T-helper 22 cell (primary cell): ENCODE measurements around the gene TNNT3.

ENCODE experiments used
- DNase-seq: peaks from one replicate; pipeline ENCODE4 v3.0.0-alpha.2; 2020; ENCODE audit warnings: low read depth

TNNT3 gene

DNA sequence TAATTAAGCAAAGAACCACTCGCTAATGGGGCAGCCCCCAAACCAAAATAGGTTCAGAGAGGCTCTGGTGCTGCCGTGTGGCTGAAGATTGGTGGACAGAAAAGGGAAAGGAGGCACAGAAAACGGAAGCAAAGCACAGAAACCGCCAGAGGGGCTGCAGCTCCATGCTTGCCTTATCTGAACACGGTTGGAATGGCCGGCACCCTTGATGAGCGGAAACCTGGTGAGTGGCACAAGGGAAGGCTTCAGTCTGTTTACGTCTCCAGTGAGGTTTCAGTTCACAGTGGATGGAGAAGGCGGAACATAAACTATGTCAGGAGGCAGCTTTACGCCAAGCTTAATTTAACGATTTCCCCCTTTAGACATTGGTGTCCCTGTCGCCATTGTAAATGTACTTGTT is 22.6 kb upstream of the TNNT3 start:
- DNase-seq = no peak

DNA sequence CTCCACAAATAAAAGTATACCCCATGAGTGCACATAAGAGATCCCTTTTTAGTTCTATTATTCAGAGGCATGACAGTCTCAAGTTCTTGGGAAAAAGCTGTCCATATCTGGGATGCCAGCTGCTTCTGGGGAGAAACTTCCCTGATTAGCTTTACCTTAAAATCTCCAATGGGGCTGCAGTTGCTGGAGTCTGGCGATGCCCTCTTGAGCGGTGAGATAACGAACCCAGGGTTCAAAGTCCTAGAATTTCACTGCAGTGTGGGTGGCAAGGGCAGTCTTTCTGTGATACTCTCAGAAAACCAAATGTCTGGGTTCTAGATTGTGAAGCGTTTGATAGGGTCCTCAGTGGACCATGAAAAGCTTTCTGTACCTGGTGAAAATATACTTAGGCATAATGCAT is 20.4 kb upstream of the TNNT3 start:
- no peak for DNase-seq

DNA sequence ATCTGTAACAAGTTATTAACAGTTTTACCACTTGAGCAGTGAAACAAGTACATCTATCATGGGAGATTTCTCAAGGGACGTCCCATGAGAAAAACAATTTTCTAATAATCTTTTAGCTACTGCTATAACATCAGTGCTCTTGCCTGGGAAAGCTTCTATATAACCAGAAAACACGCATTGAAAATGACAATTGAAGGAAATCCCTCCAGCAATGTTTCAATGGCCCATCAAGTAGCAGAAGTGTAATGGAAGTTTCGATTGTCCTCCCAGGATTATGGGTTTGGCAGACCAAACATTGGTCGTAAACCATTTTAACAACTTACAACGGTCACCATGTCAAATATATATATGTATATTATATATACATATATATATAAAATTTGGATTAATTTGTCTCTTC is 19.8 kb upstream of the TNNT3 start:
- DNase-seq = no peak

DNA sequence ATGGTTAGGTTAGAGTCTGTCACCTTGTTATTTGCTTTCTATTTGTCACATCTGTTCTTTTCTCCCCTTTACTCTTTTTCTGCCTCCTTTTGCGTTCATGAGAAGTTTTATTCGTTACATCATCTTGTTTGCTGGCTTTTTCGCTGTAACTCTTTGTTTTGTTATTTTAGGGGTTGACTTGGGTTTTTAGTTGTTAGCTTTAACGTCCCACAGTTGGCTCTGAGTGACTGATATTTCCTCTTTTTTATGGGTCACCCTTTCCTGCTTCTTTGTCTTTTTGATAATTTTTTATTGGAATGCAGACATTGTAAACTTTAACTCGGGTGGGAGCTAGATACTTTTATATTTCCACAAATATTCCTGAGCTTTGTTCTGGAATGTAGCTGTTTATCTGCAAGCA is 13.3 kb upstream of the TNNT3 start:
- no peak for DNase-seq

DNA sequence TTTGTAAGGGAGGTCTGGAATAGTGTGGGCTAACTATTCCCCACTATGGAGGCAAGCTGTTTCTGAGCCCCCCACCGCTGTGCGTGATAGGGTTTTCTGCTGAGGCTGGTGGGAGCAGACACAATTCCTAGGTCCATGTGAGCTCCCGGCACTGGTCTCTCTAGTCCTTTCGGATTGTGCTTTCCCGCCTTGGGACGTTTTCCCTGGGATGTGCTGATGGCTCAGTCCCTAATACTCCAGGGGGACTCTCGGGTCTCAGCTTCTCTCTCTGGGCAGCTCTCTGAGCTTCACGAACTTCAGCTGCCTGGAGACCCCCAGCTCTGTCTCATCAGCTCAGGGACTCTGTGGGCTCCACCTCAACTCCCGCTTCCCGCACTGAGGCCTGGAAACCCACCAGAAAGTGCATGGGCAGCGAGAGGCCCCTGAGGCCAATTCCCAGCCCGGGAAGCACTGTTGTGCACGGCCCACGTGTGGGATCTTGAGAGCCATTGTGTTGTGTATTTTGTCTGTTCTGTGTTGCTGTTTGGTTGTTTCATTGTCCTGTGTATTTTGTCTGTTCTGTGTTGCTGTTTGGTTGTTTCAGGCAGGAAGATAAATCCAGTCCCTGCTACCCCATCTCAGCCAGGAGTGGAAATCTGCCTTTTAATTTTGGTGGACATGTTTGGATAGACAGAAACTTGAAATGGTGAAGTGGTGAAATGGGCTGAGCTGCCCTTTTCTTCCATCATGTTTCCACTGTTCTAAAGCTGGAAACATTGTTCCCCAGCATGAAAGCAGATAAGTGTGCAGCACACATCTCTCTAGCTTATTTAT is 12.7 kb upstream of the TNNT3 start:
- DNase-seq = no peak

DNA sequence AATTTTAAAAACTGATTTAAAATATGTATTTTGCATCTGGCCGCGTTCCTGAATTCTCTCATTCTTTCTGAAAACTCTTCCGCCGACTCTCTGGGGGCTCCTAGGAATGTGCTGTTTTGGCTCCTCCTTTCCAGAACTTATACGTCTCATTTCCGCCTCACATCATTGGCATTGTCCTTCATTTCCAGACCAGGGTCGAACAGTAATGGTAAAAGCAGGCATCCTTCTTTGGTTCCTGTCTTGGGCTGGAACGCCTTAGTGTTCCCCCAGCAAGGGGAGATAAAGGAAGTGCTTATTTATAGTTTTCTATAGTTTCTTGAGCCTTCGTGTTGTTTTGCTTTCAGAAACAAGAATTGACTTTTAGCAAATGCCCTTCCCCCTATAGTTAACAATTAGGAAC is 10.9 kb upstream of the TNNT3 start:
- DNase-seq = no peak

DNA sequence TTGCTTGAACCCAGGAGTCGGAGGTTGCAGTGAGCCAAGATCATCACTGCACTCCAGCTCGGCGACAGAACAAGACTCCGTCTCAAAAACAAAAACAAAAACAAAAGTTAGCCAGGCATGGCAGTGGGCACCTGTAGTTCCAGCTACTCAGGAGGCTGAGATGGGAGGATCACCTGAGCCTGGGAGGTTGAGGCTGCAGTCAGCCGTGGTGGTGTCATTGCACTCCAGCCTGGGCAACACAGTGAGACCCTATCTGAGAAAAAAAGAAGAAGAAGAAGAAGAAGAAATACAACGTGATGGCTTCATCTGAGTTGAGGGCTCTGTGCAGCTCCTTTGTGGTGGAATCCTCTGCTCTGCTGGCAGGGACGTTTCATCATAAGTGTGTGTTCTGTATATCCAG is 10.0 kb upstream of the TNNT3 start:
- DNase-seq = no peak

DNA sequence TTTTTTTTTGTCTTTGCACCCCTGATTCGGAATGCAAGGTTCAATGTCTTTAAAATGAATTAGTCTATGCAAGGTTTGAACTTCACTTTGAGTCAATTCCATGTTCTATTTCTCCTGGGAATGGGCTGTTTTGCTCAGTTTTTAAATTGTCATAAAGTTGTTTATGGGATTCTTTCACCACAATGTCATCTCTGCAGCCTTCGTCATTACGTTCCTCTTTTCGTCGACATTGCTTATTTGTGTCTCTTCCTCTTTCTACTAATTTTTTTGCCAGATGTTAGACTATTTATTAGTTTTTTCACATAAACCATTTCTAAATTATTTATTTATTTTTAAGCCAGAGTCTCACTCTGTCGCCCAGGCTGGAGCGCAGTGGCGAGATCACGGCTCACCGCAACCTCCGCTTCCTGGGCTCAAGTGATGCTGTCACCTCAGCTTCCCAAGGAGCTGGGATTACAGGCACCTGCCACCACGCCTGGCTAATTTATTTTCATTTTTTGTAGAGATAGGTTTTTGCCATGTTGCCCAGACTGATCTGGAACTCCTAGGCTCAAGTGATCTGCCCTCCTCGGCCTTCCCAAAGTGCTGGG is 7.1 kb upstream of the TNNT3 start:
- no peak for DNase-seq

DNA sequence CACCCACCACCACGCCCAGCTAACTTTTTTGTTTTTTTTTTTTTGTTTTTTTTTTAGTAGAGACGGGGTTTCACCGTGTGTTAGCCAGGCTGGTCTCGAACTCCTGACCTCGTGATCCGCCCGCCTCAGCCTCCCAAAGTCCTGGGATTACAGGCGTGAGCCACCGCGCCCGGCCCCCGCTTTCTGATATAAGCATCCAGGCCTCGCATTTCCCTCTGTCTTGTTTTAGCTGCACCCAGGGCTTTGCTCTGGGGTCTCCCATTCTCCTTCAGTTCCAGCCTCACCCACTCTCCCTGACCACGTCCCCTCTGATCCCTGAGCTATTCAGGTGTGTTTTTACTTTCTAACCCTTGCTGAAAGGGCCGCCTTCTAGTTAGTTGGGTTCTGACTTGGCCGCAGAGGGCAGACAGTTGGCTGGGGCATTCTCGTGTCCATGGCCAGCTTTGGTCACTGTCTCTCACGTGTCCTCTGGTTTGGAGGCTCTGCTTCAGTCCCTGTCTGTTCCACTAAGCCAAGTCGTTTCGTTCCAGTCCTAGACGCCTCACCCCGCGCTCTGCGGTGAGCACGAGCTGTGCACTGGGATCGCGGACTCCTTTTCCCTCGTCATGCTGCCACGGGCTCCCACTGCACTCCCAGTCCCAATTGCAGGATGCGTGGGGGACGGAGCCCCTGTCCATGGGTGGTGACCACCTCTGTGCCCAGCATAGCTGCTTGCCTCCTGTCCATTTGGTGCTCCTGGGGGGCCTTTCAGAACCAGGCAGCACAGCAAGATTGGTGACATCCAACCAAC is 6.0 kb upstream of the TNNT3 start:
- no peak for DNase-seq

DNA sequence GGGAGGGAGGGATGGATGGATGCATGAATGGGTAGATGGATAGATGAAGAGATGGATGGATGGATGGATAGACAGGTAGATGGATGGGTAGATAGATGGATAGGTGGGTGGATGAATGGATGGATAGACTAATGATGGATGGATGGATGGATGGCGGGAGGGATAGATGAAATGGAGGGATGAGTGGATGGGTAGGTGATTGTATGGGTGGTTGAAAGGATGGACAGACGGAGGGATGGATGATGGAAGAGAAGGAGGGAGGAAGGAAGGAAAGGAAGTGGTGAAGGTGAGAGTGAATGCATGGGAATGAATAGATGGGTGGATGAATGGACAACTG is 3.7 kb upstream of the TNNT3 start:
- DNase-seq = no peak

DNA sequence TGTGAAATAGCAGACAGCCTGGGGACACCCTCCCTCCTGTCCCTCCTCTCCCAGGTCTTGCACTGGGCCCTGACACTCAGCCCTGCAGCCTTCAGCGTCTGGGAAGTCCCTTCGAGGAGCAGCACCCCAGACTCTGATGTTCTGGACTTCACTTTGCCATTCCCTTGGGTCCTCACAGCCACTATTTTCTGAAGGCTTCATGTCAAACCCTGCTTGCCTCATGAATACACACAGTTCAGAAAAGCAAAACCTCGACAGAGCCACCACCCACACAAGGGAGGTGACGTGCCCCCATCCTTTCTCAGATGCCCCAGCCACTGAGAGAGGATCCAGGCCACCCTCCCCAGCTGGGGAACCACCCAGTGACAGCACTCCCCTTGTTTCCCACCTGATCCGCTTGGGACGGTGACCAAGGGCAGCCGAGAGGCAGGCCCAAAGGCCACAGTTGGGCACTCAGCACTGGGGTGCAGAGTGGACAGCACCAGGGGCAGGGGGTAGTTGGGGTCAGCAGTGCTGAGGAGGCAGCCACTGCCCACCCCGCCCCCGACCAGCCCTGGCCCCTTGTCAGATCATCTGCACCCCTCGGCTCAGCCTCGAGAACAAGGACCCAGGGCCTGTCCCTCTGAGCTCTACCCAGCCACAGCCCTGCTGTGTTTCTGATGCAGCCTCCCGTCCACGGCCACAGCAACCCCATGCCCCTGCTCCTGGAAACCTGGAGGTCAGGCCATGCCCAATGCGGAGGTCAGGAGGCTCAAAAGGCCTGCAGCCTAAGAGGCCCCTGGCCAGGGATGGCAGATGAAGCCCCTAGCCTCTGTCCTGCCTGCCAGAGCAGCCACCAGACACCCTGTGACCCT is 3.1 kb upstream of the TNNT3 start:
- DNase-seq = no peak

DNA sequence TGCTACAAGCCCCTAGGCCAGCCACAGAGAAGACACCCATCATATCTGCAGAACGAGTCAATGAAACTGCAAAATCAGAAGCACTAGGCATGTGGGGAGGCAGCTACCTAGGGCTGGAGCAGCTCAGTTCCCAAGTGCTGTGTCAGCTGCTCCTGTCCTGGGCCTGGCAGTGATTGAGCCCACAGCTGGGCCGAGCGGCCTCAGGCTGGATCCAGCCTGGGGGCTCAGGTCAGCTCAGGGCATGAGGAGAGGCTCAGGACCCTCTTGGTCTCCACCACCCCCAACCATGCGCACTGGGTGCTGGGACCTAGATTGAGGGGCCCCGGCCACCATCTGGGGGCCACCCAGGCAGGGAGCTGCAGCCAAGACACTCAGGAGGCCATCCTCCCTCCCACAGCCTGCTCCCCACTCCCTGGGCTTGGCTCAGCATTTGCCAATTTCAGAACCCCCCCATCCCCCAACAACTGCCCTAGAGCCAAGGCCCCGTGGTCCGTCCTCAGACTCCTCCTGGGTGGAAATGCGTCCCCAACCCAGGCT is 2.4 kb upstream of the TNNT3 start:
- DNase-seq = no peak

DNA sequence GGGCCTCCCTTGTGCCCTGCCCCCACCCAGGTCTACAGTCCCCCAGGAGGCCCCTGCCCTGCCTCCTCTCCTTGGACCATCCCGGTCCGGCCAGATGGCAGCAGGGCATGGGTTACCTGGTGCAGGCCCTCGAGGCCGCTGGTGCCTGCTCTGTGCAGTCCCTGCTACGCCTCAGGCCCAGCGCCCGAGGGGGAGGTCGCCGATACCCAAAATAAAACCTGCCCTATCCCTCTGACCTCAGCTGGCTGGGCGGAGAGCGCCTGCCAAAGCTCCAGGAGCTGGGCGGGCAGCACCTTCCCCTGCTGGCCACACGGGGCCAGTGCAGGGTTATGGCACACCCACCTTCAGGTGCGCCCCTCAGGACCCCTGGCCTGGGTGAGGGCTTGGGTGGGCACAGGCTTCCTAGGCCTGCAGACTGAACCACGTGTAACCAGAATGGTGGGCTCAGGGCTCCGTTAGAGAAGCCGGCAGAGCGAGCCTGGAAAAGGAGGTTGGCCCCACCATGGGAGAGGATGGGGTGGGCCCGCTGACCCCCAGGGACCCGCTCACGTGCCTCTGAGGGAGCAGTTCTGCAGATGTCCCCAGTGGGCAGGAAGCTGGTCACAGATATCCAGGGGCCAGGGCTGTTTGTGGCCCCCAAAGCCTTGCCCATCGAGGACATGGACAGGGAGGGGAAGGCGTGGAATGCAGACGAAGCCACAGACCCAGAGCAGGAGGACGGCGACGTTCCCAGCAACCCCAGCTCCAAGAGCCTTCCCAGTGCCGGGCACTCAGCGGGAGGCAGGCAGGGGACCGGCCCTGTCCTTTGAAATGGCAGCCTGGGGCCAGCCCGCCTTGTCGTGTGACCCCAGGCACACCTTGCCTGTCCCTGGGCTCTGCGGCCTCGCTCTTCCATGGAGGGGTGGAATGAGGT is 1.7 kb upstream of the TNNT3 start:
- DNase-seq = no peak

DNA sequence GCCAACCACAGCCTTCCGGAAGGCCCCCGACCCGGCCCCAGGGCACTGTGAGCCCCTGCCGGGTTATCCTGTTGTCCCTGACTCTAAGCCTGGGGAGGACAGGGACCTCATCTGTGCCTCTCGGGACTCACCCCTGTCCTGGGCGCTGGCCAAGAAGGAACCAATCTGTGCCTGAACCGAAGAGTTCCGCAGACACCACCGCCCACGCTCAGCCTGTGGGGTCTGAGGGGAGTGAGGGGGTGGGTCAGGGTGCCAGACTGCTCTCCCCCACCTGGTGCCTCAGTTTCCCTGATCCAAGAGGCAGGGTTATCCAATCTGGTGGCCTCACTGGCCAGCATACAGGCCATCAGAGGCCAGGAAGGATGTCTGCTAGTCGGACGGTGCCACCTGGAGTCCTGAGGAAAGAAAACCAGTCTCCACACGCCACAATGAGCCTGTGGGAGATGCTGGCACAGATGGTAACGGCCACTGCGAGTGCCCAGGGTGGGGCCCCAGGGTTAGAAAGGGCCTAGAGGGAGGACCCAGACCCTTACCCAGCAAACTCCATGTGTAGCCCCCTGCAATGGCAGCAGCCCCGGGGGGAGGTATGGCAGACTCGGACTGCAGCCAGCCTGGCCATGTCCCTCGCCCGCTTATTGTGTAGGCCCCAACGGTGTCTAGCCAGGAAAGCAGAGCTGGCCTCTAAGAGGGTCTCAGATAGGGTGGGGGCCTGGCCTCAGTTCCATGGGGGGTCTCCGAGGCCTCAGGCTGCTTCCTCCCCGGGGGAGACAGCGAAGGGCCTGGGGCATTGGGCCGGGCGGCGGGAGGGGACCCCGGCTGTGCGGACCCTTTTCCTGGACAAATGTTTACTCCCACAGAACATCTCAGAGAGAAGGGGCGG is 827 bp upstream of the TNNT3 start:
- no peak for DNase-seq

DNA sequence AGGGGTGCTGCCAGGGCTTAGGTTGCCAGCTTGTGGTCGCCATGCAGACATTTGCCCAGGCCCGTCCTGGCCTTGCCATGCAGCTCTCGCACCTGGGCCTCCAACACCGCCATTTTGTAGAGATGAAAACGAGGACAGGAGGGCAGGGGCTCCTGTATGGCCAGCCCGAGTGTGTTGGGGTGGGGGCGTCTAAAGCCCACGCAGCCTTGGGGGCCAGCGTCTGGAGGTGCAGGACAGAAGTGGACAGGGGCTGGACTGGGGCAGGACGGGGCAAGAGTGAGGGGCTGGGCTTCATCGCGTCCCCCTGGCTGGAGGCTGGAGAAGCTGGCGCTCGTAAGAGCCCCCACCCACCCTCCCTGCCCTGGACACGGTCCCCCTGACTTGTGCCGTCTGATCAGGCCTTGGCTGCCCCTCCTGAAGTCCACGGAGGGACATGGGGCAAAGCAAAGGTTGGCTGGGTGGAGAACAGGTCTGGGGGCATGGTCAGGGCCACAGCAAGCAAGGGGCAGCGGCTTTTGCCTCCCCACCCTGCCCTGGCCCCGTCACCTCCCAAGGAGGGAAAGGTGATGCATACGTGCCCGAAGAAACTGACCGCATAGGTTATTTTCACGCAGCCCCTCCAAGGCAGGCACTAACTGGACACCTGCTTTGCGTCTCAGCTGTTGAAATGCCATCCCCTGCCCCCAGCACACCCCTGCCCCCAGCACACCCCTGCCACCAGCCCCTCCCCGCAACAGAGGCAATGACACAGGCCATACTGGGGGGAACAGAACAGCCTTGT is 815 bp downstream of the TNNT3 start:
- no peak for DNase-seq

DNA sequence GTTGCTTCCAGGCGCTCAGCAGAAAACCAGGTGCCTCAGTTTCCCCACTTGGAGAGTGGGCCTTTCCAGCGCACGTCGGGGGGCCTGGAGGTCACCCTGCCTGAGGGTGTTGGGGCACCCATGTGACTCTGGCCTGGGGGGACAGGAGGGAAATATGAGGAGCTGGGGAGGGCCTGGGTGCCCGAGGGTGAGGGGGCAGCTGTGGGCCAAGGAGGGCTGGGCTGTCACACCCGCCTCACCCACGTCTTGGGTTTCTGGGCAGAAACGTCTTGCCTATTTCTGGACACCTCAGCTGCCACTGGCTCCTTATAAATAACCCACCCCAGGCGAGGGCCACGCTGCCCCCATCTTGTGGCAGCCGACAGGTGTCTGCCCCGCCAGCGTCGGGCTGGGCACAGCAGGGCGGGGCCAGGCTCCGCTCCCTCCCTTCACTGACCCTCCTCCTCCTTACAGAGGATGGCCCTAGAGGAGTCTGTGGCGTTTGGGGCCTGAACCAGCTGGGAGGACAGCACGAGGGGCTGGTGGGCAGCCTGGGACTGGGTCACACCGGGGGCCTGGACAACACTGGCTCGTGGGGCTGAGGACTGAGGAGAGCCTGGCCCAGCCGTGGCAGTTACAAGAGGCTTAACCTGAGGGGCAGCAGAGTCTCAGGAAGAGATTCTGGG is 1.5 kb downstream of the TNNT3 start:
- no peak for DNase-seq

DNA sequence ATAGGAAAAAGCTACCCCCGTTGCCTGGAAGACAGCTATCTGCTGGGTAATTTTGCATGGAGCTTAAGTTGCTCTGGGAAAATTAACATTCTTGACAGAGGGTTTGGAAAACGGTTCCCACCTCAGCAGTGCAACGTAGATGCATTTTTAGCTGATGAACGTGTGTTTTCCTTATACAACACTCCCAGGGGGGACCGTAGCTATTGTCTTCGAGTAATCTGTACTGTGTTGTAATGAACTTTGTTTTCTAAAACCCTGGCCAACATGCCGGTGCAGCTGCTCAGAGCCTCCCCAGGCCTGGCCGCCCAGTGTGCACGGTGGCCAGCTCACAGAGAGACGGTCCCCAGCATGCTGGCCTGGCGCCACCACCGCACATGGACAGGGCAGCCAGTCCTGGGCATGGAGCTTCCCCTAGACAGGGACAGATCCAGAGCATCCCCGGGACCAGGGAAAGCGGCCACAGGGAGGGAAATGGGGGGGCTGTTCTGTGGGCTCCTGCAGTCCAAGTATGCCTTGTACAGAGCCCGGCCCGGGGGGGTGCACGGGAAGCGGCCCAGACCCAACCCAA is 2.2 kb downstream of the TNNT3 start:
- no peak for DNase-seq

DNA sequence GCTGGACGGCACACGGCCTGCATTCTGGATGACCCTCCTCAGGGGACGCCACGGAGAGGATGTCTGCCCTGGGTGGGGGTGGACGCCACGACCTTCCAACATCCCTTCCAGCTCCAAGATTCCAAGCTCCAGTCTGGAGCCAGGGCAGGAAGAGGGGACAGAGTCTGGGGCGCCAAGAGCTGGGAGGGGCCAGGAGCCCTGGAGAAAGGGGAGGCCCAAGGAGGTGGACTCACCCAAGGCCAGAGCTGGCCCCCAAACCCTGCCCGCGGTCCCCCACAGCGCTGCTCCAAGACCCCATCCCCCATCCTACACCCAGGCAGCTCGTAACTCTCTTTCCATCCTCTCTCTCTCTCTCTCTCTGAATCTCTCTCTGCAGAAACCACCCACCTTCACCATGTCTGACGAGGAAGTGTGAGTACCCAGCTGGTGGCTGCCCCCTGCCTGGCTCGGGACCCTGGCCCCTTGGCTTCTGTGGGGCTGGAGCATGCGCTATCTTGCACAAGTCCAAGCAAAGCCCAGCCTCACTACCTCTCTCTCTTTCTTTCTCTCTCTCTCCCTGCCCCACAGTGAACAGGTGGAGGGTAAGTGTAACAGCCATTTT is 3.1 kb downstream of the TNNT3 start:
- DNase-seq = no peak
